Esophagus muscularis mucosa (tissue), 4 donors: ENCODE results near the gene FRS3. TPM values are rescaled to one million over a fixed set of nuclear protein-coding genes. Genes with fewer than 3 reads are reported as not detected.

Experiments used
- DNase-seq: peaks from one replicate; pipeline ENCODE4 v3.0.0-alpha.2; 2017; ENCODE audit errors: extremely low spot score
- H3K27ac ChIP-seq, 4 donors: fragments of 200-600 bp; sonication (generic); replicated peaks in 1 of 4; 1 replicate in 3 of 4; 2 replicates in 1 of 4; pipeline ENCODE4 v1.5.1; 2016 to 2019; ENCODE audit warnings: mild to moderate bottlenecking in 1 of 4
- H3K27me3 ChIP-seq, 4 donors: fragments of 200-600 bp; sonication (generic); one replicate each; pipeline versions ENCODE4 v1.5.1 to v1.6.0; 2016 to 2019
- H3K36me3 ChIP-seq, 4 donors: fragments of 200-600 bp; sonication (generic); one replicate each; pipeline ENCODE4 v1.5.1; 2016 to 2019
- H3K4me1 ChIP-seq, 4 donors: fragments of 200-600 bp; sonication (generic); one replicate each; pipeline ENCODE4 v1.5.1; 2016 to 2019
- H3K4me3 ChIP-seq, 4 donors: fragments of 200-600 bp; sonication (generic); 1 replicate in 2 of 4; 2 replicates in 2 of 4; pipeline ENCODE4 v1.5.1; 2016 to 2019; ENCODE audit warnings: mild to moderate bottlenecking in 4 of 4, moderate library complexity in 1 of 4
- H3K9me3 ChIP-seq, 4 donors: fragments of 200-600 bp; sonication (generic); 1 replicate in 3 of 4; 2 replicates in 1 of 4; pipeline ENCODE4 v1.5.1; 2016 to 2019
- EP300 ChIP-seq: sonication (generic); formaldehyde crosslinking; IDR thresholded peaks from one replicate; pipeline ENCODE4 v1.6.1; 2017; ENCODE audit warnings: antibody characterized with exemption
- POLR2A ChIP-seq: fragments of 450-650 bp; IDR thresholded peaks from one replicate; pipeline ENCODE4 v1.6.1; 2017; ENCODE audit warnings: antibody characterized with exemption, moderate library complexity, mild to moderate bottlenecking, low read depth
- POLR2AphosphoS5 ChIP-seq, 2 donors: sonication (generic); formaldehyde crosslinking; IDR thresholded peaks; one replicate each; pipeline ENCODE4 v1.6.1; 2017; ENCODE audit warnings: antibody characterized with exemption in 2 of 2
- WGBS: methylation state at CpG from one replicate; pipeline ENCODE4 v1.1.5; 2018; 5-methylcytosine and 5-hydroxymethylcytosine counted together
- intact Hi-C: fragments of 100-400 bp; cut with DNase I; formaldehyde crosslinking; loops from one replicate; pipeline ENCODE4 v1.15.1; 2023
- total RNA-seq, 4 donors: library from RNA; depleted of rRNA; stranded (reverse); fragments of >200 nt; gene quantifications; one replicate each; pipeline versions ENCODE4 v1.1.0 to v1.2.1, GENCODE V29; 2016
- TF ChIP-seq, protein P1 (sequence below), 3 experiments: fragments of 200-600 bp in 2 of 3; fragments of 450-650 bp in 1 of 3; sonication (generic) in 2 of 3; IDR thresholded peaks; one replicate each; pipeline ENCODE4 v1.5.1; 2017 to 2019; ENCODE audit warnings: antibody characterized with exemption in 3 of 3, mild to moderate bottlenecking in 2 of 3, moderate library complexity in 1 of 3

The FRS3 gene
- total RNA-seq, 4 donors from 2014 or later, result 5.0 to 9.9 (median 6.7) TPM

DNA sequence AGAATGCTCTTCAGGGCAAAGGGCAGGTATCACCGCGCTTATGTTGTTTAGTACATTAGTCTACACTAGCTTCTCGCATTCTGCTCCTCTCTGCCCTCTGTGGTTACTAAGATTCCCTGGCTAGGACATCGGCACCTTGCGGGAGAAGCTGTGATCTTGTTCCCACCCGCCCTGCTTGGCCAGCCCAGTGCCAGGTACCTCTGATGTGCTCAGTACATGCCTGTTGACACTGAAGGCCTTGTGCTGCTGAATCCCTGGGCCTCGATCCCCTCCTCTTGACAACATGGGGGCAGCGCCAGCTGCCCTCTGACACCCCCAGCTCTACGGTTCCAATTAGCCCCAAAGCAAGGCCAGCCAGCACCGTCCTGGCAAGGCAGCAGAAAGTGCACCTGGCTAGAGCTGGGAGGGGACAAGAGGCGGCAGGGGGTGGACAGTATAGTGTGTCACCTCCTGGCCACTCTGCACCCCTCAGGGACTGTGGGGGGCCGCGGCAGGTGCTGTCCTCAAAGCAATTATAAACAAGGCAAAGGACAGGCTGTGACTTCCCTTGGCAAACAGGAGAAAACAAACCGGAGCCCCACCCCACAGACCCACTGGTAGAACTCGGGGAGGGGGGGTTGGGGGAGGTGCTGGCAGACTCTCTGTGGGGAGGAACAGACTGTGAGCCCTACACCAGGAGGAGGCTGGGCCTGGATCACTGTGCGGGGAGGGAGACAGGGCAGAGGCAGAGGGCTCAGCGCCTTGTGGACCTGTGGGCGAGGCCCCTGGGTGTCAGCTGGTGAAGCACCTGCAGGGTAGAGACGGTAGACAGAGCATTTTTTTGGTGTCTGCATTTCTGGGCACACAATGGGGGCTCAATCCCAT, 51.4 kb downstream of the FRS3 start:
- Histone ChIP-seq H3K4me3 (no peak overlapping the region), H3K27me3 (no peaks in the 10 kb centered on the region), H3K36me3 (peaks cover 0 to 8% (median 0%) of the 10 kb centered on the region in 4 donors), H3K9me3 (no peaks in the 10 kb centered on the region), H3K27ac (no peak overlapping the region), H3K4me1 (peaks cover 87 to 96% (median 94%) of the 10 kb centered on the region in 4 donors)
- WGBS, result 74% methylated on average over 12 of the region's 19 CpGs
- intact Hi-C loops, result no loop called here
- TF ChIP-seq, protein P1, sequence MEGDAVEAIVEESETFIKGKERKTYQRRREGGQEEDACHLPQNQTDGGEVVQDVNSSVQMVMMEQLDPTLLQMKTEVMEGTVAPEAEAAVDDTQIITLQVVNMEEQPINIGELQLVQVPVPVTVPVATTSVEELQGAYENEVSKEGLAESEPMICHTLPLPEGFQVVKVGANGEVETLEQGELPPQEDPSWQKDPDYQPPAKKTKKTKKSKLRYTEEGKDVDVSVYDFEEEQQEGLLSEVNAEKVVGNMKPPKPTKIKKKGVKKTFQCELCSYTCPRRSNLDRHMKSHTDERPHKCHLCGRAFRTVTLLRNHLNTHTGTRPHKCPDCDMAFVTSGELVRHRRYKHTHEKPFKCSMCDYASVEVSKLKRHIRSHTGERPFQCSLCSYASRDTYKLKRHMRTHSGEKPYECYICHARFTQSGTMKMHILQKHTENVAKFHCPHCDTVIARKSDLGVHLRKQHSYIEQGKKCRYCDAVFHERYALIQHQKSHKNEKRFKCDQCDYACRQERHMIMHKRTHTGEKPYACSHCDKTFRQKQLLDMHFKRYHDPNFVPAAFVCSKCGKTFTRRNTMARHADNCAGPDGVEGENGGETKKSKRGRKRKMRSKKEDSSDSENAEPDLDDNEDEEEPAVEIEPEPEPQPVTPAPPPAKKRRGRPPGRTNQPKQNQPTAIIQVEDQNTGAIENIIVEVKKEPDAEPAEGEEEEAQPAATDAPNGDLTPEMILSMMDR (IDR thresholded peaks at IDR 0.05), result no peak
- TF ChIP-seq POLR2A (no peak), POLR2AphosphoS5 (IDR thresholded peaks at IDR 0.05) (no peak), EP300 (no peak)
- no peak for DNase-seq

DNA sequence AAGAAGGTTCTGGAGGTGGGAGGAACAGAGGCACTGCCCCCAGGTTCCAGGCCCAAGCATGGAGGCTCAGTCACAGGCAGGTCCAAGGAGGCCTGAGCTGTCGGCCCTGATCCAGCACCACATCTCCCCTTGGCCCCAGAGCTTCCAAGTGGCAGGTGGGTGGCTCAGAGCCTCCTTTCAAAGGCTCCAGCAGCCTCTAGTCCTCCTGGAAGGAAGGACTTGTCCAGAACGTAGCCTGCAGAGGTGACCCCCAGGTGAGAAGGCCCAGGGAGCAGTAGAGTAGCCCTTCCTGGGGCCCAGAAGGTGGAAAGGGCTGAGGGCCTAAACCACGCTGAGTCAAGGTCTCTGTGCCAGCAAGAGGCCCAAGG, 52.0 kb downstream of the FRS3 start:
- peaks cover 87 to 96% (median 94%) of the 10 kb centered on the region in 4 donors for H3K4me1 ChIP-seq
- TF ChIP-seq EP300 (no peak), POLR2AphosphoS5 (IDR thresholded peaks at IDR 0.05) (no peak), POLR2A (no peak)
- TF ChIP-seq, protein P1 (IDR thresholded peaks at IDR 0.05), result no peak
- DNase-seq, result no peak
- H3K9me3 ChIP-seq, result no peaks in the 10 kb centered on the region
- H3K27me3 ChIP-seq, result no peaks in the 10 kb centered on the region
- intact Hi-C loops, result no loop called here
- H3K4me3 ChIP-seq, result no peak overlapping the region
- H3K27ac ChIP-seq, result no peak overlapping the region
- 86% methylated on average over 3 of the region's 3 CpGs for WGBS
- peaks cover 0 to 8% (median 0%) of the 10 kb centered on the region in 4 donors for H3K36me3 ChIP-seq

DNA sequence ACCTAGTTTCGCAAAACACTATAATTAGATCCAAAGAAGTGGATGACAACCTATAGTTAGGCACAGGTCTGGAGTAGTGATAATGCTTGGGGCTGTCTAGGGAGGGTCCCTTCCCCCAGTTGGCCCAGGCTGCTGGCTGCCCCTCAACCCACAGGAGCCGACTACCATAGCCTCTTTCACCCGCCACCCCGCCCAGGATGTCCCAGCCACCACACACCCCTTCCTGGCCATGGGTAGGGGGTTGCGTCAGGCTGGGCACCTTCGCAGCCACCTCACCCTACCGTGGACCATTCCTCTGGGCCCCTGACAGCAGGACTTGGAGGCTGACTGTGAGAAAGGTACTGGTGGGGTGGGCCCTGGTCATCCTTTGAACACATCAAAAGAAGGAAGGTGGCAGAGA, 52.8 kb downstream of the FRS3 start:
- no peaks in the 10 kb centered on the region for H3K9me3 ChIP-seq
- peaks cover 0 to 8% (median 0%) of the 10 kb centered on the region in 4 donors for H3K36me3 ChIP-seq
- no peak for TF ChIP-seq EP300
- TF ChIP-seq POLR2AphosphoS5 (IDR thresholded peaks at IDR 0.05), result no peak
- no peak for TF ChIP-seq POLR2A
- TF ChIP-seq, protein P1 (IDR thresholded peaks at IDR 0.05), result no peak
- peaks cover 88 to 96% (median 92%) of the 10 kb centered on the region in 4 donors for H3K4me1 ChIP-seq
- intact Hi-C loops, result no loop called here
- no peak overlapping the region for H3K27ac ChIP-seq
- 65% methylated on average over 7 of the region's 7 CpGs for WGBS
- no peak for DNase-seq
- H3K4me3 ChIP-seq, result no peak overlapping the region
- no peaks in the 10 kb centered on the region for H3K27me3 ChIP-seq

DNA sequence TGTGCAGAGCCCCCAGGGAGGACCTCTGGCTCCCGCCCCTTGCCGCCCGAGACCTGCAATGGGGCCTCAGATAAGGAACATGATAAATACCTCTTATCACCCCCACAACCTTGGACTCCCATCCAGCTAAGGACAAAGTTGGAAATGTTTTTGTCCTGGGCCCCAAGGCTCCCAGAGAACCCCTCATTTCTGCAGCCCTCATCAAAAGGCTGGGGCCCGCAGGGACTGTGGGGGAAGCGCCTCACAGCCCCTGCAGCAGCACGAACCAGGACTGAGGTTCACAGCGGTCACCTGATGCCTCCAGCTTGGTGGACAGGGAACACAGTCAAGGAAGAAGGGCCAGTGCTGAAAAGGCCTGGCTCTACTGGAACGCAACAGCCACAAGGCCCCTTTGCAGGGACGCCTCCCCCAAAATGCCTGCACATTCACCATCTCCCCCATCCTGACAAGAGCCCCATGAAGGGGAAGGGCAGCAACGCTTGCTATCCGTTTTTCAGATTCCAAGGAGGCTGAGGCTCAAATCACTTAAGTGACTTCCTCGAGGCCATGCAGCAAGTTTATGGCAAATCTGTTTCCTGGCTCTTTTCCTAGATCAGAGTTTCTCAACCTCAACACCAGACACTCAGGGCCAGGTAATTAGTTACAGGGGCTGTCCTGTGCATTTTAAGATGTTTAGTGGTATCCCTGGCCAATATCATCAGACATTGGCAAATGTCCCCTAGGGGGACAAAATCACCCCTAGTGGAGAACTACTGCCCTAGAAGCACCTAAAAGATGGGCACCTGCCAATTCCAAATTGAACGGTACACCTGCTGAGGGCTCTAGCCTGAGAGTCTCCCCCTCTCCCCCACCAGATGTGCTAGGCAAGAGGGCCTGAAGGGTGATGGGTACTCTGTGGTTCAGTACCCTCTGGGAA, 54.9 kb downstream of the FRS3 start:
- H3K36me3 ChIP-seq, result peaks cover 0 to 8% (median 0%) of the 10 kb centered on the region in 4 donors
- 80% methylated on average over 13 of the region's 13 CpGs for WGBS
- no peak for TF ChIP-seq POLR2A
- H3K27me3 ChIP-seq, result no peaks in the 10 kb centered on the region
- no peak for DNase-seq
- H3K4me1 ChIP-seq, result peaks cover 74 to 97% (median 89%) of the 10 kb centered on the region in 4 donors
- intact Hi-C loops, result no loop called here
- H3K4me3 ChIP-seq, result no peak overlapping the region
- peak overlapping the region in 1 of 4 donors; percentile 28 for H3K27ac ChIP-seq
- no peaks in the 10 kb centered on the region for H3K9me3 ChIP-seq

DNA sequence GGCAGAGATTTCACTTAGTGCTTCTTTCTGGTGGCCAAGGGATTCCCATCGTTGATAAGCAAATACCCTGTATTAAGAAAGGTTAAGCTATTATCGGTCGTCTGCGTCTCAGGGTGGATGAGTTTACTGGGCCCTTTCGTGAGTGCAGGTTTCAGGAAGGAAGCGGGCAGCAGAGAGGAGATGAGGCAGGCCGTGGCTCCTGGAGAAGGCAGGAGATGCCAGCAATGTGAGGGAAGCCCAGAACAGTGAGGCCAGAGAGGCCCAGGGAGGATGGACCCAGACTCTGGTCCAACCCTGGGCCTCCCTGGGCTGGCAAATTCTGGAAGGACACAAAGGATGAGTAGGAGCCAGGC, 55.5 kb downstream of the FRS3 start:
- Histone ChIP-seq H3K4me3 (no peak overlapping the region), H3K27ac (peak overlapping the region in 3 of 4 donors; percentile 28 to 55 (median 53)), H3K9me3 (no peaks in the 10 kb centered on the region), H3K36me3 (peaks cover 0 to 8% (median 0%) of the 10 kb centered on the region in 4 donors), H3K4me1 (peaks cover 67 to 96% (median 89%) of the 10 kb centered on the region in 4 donors), H3K27me3 (no peaks in the 10 kb centered on the region)
- DNase-seq, result no peak
- TF ChIP-seq, protein P1 (IDR thresholded peaks at IDR 0.05), result no peak
- no peak for TF ChIP-seq POLR2A
- no peak for TF ChIP-seq POLR2AphosphoS5 (IDR thresholded peaks at IDR 0.05)
- no peak for TF ChIP-seq EP300
- WGBS, result 68% methylated on average over 7 of the region's 7 CpGs
- intact Hi-C loops, result no loop called here
